Measurements from ENCODE around the gene SYCP1.

SYCP1 gene

GRCh38 chr1:114982251-114982650 is 127.6 kb downstream of the SYCP1 start:
- Histone ChIP-seq H3K27ac (no peak overlapping the region), H3K4me3 (ENCODE audit: low read depth, low read length) (no peak overlapping the region), H3K36me3 (no peaks in the 10 kb centered on the region), H3K9me3 (ENCODE audit: severe bottlenecking) (no peaks in the 10 kb centered on the region), H3K27me3 (ENCODE audit: insufficient read depth, low read depth, severe bottlenecking) (no peaks in the 10 kb centered on the region)
- no peak for DNase-seq
- TF ChIP-seq, protein P1, sequence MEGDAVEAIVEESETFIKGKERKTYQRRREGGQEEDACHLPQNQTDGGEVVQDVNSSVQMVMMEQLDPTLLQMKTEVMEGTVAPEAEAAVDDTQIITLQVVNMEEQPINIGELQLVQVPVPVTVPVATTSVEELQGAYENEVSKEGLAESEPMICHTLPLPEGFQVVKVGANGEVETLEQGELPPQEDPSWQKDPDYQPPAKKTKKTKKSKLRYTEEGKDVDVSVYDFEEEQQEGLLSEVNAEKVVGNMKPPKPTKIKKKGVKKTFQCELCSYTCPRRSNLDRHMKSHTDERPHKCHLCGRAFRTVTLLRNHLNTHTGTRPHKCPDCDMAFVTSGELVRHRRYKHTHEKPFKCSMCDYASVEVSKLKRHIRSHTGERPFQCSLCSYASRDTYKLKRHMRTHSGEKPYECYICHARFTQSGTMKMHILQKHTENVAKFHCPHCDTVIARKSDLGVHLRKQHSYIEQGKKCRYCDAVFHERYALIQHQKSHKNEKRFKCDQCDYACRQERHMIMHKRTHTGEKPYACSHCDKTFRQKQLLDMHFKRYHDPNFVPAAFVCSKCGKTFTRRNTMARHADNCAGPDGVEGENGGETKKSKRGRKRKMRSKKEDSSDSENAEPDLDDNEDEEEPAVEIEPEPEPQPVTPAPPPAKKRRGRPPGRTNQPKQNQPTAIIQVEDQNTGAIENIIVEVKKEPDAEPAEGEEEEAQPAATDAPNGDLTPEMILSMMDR (IDR thresholded peaks at IDR 0.05; ENCODE audit: low read depth, low read length) = no peak

- H3K27ac ChIP-seq = no peak overlapping the region
- H3K36me3 ChIP-seq = no peaks in the 10 kb centered on the region
- no peaks in the 10 kb centered on the region for H3K27me3 ChIP-seq (ENCODE audit: insufficient read depth, low read depth, severe bottlenecking)
- DNase-seq = no peak
- TF ChIP-seq, protein P1 (IDR thresholded peaks at IDR 0.05; ENCODE audit: low read depth, low read length) = no peak
- no peak overlapping the region for H3K4me3 ChIP-seq (ENCODE audit: low read depth, low read length)
- H3K9me3 ChIP-seq (ENCODE audit: severe bottlenecking) = peaks cover 6% of the 10 kb centered on the region
Measured at GRCh38 chr1:114986286-114986685, 131.6 kb downstream of the SYCP1 start.

GRCh38 chr1:114988095-114988494 is 133.4 kb downstream of the SYCP1 start:
- TF ChIP-seq, protein P1 (IDR thresholded peaks at IDR 0.05; ENCODE audit: low read depth, low read length) = no peak
- no peak for DNase-seq
- Histone ChIP-seq H3K27ac (no peak overlapping the region), H3K4me3 (ENCODE audit: low read depth, low read length) (no peak overlapping the region), H3K36me3 (no peaks in the 10 kb centered on the region), H3K27me3 (ENCODE audit: insufficient read depth, low read depth, severe bottlenecking) (no peaks in the 10 kb centered on the region), H3K9me3 (ENCODE audit: severe bottlenecking) (peaks cover 6% of the 10 kb centered on the region)

DNA sequence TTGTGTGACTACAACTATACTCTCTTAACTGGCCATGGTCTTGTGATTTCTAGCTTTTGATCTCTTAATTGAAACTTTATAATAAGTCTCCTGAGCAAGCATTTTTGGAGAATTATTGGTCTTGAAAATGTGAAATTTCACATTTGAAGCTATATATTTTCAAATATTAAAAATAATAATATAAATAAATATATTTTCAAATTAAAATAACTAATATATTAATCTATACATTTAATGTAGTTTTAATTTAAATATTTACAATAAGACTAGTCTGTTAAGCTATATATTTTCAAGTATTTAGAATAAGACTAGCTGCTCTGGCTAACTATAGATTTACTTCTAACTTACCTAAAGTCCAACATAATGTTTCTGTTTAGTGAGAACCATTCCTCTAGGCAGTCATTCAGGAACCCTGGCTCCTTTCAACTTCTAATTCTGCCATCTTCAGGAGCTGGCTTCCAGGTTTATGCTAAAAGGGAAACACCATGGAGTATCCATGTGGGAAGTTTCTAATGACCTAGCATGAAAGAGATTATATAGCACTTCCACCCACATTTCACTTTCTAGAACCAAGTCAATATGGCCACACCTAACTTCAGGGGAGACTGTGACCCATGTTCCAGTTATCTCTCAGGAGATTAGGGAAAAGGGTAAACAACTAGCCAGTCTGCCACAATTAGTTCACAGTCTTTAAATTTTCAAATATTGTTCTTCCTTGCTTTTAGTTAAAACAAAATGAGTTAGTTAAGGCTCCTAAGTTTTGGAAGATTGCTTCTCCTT is 143.0 kb downstream of the SYCP1 start:
- H3K36me3 ChIP-seq = no peaks in the 10 kb centered on the region
- H3K9me3 ChIP-seq (ENCODE audit: severe bottlenecking) = no peaks in the 10 kb centered on the region
- TF ChIP-seq, protein P1 (IDR thresholded peaks at IDR 0.05; ENCODE audit: low read depth, low read length) = no peak
- no peak overlapping the region for H3K27ac ChIP-seq
- no peak for DNase-seq
- H3K27me3 ChIP-seq (ENCODE audit: insufficient read depth, low read depth, severe bottlenecking) = no peaks in the 10 kb centered on the region
- no peak overlapping the region for H3K4me3 ChIP-seq (ENCODE audit: low read depth, low read length)

GRCh38 chr1:115006191-115006590 is 151.5 kb downstream of the SYCP1 start:
- TF ChIP-seq, protein P1 (IDR thresholded peaks at IDR 0.05; ENCODE audit: low read depth, low read length) = no peak
- Histone ChIP-seq H3K36me3 (no peaks in the 10 kb centered on the region), H3K27ac (no peak overlapping the region), H3K4me3 (ENCODE audit: low read depth, low read length) (no peak overlapping the region), H3K27me3 (ENCODE audit: insufficient read depth, low read depth, severe bottlenecking) (no peaks in the 10 kb centered on the region), H3K9me3 (ENCODE audit: severe bottlenecking) (no peaks in the 10 kb centered on the region)
- no peak for DNase-seq

DNA sequence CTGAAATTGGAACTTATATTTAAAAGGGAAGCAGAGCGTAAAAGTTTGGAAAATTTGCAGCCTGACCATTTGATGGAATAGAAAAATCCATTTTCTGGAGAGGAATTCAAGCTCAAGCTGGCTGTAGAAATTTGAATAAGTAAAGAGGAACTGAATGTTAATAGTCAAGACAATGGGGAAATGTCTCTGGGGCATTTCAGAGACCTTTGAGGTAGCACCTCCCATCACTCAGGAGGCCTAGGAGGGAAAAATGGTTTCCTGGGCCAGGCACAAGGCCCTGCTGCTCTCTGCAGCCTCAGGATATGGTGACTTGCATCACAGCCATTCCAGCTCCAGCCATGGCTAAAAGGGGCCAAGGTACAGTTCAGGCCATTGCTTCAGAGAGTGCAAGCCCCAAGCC is 157.3 kb downstream of the SYCP1 start:
- no peak for DNase-seq
- H3K9me3 ChIP-seq (ENCODE audit: severe bottlenecking) = no peaks in the 10 kb centered on the region
- TF ChIP-seq, protein P1 (IDR thresholded peaks at IDR 0.05; ENCODE audit: low read depth, low read length) = no peak
- no peaks in the 10 kb centered on the region for H3K27me3 ChIP-seq (ENCODE audit: insufficient read depth, low read depth, severe bottlenecking)
- H3K27ac ChIP-seq = no peak overlapping the region
- H3K4me3 ChIP-seq (ENCODE audit: low read depth, low read length) = no peak overlapping the region
- no peaks in the 10 kb centered on the region for H3K36me3 ChIP-seq

Data from WERI-Rb-1 (cell line).